Rectal smooth muscle tissue (tissue), 1 donor: Measurements from ENCODE around the gene LRCH1.
A peak's percentile ranks its signal among the peaks of the same experiment; 100 is the strongest.
"Not testable (repeated sequence)": the region's sequence is repeated elsewhere in the genome, so short reads cannot be mapped to it uniquely, and the experiment has no call there.

Experiments
- H3K27ac ChIP-seq: one replicate; pipeline ENCODE4 v1.7.0; 2013; ENCODE audit warnings: low read depth, low read length, inconsistent platforms
- H3K27me3 ChIP-seq: one replicate; pipeline ENCODE4 v1.7.0; 2013; ENCODE audit warnings: low read length; ENCODE audit not compliant: control insufficient read depth, insufficient read depth
- H3K36me3 ChIP-seq: one replicate; pipeline ENCODE4 v1.7.0; 2013; ENCODE audit warnings: low read length; ENCODE audit not compliant: control insufficient read depth, insufficient read depth
- H3K4me1 ChIP-seq: one replicate; pipeline ENCODE4 v1.7.0; 2013; ENCODE audit warnings: low read length; ENCODE audit not compliant: control insufficient read depth, insufficient read depth
- H3K4me3 ChIP-seq: one replicate; pipeline ENCODE4 v1.7.0; 2013; ENCODE audit warnings: low read length
- H3K9ac ChIP-seq: one replicate; pipeline ENCODE4 v1.7.0; 2013; ENCODE audit warnings: low read length

Gene LRCH1, protein sequence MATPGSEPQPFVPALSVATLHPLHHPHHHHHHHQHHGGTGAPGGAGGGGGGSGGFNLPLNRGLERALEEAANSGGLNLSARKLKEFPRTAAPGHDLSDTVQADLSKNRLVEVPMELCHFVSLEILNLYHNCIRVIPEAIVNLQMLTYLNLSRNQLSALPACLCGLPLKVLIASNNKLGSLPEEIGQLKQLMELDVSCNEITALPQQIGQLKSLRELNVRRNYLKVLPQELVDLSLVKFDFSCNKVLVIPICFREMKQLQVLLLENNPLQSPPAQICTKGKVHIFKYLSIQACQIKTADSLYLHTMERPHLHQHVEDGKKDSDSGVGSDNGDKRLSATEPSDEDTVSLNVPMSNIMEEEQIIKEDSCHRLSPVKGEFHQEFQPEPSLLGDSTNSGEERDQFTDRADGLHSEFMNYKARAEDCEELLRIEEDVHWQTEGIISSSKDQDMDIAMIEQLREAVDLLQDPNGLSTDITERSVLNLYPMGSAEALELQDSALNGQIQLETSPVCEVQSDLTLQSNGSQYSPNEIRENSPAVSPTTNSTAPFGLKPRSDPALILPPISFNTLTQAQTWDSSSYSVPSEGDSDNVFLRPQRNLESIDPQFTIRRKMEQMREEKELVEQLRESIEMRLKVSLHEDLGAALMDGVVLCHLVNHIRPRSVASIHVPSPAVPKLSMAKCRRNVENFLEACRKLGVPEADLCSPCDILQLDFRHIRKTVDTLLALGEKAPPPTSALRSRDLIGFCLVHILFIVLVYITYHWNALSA

DNA sequence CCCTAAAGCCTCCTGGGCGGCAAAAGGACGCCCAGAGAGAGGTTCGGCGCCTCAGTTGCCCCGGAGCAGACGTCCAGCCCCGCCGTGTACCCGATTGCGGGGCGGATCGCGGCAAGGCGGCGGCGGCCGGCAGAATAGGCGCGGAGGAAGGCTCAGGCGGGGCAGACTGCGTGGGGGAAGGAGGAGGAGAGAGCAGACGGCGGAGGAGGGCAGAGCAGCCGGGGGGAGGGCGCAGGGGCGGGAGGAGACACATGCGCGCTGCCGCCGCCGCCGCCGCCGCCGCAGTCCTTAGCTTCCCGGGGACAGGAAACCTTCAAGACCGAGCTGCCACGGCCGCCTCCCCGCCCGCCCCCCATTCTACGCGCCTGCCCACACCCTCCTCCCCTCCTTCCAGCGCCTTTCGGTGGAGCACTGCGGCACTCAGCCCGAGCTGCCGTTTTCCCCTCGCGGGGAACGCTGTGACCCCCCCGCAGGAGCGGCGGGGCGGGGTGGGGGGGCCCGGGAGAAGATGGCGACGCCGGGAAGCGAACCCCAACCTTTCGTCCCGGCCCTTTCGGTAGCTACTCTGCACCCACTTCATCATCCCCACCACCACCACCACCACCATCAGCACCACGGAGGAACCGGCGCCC is at the start of gene LRCH1:
LRCH1 (plus strand) TSS at position 282 of the 632 bp plus-strand sequence; CDS start at position 509, 227 bp downstream.
- Histone ChIP-seq H3K27me3 (no peaks in the 10 kb centered on the region), H3K4me1 (peaks cover 6% of the 10 kb centered on the region)

DNA sequence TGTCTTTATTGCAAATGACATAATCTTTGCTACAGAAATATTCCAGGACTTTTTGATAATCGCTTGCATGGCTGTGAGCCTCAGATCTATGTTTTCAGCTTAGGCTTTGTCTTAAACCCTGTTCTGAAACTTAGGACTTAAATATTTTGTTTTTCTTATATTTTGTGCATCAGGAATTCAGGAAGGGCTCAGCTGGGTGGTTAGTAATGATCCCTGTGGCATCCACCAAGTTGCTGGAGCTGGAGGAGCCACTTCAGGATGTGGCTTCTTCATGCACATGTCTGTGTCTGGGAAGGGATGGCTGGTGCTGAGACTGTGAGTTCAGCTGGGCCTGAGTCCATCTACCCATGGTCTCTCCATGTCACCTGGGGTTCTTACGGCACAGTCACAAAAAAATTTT is 48.9 kb upstream of the LRCH1 start:
- no peaks in the 10 kb centered on the region for H3K36me3 ChIP-seq
- no peak overlapping the region for H3K4me3 ChIP-seq
- no peak overlapping the region for H3K9ac ChIP-seq
- H3K27me3 ChIP-seq, result no peaks in the 10 kb centered on the region
- no peak overlapping the region for H3K27ac ChIP-seq
- H3K4me1 ChIP-seq, result no peaks in the 10 kb centered on the region

More for the DNA sequence above, at the start of gene LRCH1:
- Histone ChIP-seq H3K36me3 (no peaks in the 10 kb centered on the region), H3K4me3 (peak within 1 kb of the TSS; percentile 96), H3K27ac (peak within 1 kb of the TSS; percentile 87), H3K9ac (peak within 1 kb of the TSS; percentile 81)

DNA sequence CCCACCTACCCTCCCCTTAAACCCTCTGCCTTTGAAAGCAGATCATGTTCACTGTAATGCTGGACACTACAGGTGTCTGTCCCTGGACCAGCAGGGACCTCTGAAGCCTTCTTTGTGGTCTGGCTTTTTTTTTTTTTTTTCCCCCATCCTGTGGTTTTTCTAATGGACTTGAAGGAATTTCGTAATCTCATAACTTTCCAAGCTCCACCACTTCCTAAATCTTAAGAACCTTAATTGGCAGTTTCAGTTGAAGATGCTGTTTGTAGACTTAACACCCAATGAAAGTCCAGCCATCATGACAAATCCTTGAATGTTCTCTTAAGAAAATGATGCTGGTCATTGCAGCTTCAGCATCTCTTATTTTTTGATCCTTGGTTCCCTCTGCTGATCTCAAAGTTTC is 45.0 kb upstream of the LRCH1 start:
- H3K4me3 ChIP-seq, result no peak overlapping the region
- no peaks in the 10 kb centered on the region for H3K27me3 ChIP-seq
- no peaks in the 10 kb centered on the region for H3K4me1 ChIP-seq
- H3K9ac ChIP-seq, result no peak overlapping the region
- no peak overlapping the region for H3K27ac ChIP-seq
- no peaks in the 10 kb centered on the region for H3K36me3 ChIP-seq

DNA sequence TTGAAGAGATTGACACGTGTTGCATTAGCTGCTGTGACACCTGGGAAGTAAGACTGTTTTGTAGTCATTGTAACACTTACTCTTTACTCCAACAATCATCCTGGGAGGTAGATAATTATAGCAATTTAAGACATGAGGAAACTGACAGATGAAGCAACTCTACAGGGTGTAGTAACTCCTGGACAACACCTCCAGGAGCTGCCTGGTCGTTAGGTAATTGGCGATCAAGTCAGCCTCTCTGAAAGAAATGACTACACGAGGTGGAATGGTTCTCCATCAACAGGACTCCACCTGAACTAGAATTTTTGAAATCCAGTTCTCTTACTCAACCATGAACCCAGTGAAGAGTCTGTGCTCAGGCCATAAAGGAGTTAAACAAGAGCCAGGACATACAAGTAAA is 43.0 kb upstream of the LRCH1 start:
- no peaks in the 10 kb centered on the region for H3K36me3 ChIP-seq
- no peaks in the 10 kb centered on the region for H3K27me3 ChIP-seq
- no peak overlapping the region for H3K4me3 ChIP-seq
- H3K9ac ChIP-seq, result no peak overlapping the region
- H3K27ac ChIP-seq, result no peak overlapping the region
- H3K4me1 ChIP-seq, result no peaks in the 10 kb centered on the region

DNA sequence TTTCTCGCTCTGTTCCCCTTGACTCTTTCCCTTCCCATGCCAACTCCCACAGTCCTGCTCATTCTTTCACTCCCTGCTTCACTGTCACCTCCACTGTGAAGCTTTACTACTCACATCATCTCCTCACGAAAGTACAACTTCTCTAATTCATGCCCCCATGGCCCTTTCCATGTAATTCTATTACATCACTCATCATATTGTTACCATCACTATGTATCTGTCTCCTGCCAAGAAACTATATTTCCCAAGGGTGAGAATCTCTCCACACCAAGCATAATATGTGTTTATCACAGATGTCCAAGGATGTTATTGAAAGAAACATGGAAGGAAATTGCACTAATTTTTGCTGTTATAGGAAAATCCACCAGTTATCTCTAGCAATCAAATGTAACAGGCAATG is 37.2 kb upstream of the LRCH1 start:
- Histone ChIP-seq H3K9ac (no peak overlapping the region), H3K27ac (no peak overlapping the region), H3K27me3 (no peaks in the 10 kb centered on the region), H3K4me1 (no peaks in the 10 kb centered on the region), H3K36me3 (no peaks in the 10 kb centered on the region), H3K4me3 (no peak overlapping the region)

DNA sequence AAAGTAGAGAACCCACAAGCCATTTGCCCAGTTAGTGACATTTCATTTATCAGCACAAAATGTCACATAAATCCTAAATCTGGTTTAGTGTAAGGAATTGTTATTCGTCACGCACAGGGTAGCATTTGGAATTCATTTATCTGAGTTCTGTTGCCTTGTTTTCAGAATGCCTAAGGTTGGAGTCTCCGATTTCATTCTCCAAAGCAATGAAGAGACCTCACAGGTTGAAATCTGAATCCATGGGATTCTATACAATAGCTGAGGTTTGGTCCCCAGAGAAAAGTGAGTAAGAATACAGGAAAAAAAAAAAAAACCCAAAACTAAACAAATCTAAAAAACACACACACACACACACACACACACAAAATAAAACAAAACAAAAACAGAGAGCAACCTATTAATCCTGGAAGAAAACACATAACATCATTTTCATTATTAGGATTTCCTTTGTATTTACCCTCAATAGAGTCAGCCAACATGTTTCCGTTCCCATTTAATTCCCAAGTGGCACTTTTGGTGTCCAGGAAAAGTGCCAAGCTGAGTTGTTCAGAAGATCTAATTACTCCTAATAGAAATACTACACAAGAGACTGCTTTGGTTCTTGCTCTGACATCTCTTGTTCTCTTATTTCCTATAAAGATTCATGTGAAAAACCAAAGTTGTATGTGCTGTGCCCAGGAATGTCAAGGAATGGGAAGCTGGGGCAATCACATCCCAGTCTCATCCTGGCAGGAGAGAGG is 36.2 kb upstream of the LRCH1 start:
- Histone ChIP-seq H3K27ac (no peak overlapping the region), H3K9ac (no peak overlapping the region), H3K4me3 (no peak overlapping the region), H3K4me1 (no peaks in the 10 kb centered on the region), H3K36me3 (no peaks in the 10 kb centered on the region), H3K27me3 (no peaks in the 10 kb centered on the region)

DNA sequence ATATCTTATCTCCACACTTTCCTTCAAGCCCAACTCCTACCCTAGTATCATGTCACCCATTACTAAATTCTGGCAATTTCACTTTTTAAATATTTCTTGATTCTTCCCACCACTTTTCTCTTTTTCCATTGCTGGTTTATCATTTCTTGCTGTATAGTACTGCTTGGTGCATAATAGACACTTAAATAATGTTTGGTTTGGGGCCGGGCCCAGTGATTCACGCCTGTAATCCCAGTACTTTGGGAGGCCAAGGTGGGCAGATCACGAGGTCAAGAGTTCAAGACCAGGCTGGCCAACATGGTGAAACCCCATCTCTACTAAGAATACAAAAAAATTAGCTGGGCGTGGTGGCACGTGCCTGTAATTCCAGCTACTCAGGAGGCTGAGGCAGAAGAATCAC is 35.2 kb upstream of the LRCH1 start:
- not testable (repeated sequence) for H3K27ac ChIP-seq, H3K4me1 ChIP-seq, H3K9ac ChIP-seq, H3K4me3 ChIP-seq, H3K27me3 ChIP-seq, H3K36me3 ChIP-seq

DNA sequence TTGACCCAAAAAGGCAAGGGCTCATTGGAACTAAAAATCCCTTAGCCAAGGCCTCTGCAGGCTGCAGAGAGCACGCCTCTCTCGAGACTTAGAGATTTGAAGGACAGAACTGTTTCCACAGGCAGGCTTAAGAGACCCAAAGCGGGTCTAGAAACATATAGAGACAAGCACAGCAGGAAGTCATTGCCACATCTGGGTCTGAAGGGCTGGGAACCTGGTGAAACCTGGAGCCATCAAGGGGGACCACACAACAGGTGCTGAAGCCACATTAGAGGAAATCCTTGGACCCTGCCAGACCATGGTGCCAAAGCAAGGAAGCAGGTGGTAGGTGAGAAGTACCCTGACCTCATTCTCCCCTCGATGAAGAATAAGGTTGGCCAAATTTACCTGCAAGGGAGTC is 33.8 kb upstream of the LRCH1 start:
- Histone ChIP-seq H3K4me3 (no peak overlapping the region), H3K27me3 (no peaks in the 10 kb centered on the region), H3K36me3 (no peaks in the 10 kb centered on the region), H3K4me1 (no peaks in the 10 kb centered on the region), H3K9ac (no peak overlapping the region), H3K27ac (no peak overlapping the region)

DNA sequence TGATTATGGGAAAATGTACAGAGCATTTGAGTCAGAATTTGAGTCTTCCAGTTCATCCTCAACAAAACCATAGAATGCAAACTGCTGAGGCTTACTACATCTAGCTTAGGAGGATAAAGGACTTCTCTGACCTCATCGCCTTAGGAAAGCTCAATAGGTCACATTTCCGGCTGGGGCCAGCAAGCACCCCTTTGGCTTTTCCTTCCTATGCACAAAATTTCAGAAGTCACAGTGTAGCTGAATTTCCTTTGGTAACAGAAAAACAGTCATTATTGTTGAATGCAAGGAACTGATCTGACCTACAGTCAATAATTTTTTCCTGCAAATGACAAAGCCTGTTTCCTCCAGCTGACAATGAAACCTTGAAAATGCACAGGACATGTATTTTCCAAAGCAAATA is 32.8 kb upstream of the LRCH1 start:
- Histone ChIP-seq H3K36me3 (no peaks in the 10 kb centered on the region), H3K4me3 (no peak overlapping the region), H3K27ac (no peak overlapping the region), H3K27me3 (no peaks in the 10 kb centered on the region), H3K9ac (no peak overlapping the region), H3K4me1 (no peaks in the 10 kb centered on the region)

DNA sequence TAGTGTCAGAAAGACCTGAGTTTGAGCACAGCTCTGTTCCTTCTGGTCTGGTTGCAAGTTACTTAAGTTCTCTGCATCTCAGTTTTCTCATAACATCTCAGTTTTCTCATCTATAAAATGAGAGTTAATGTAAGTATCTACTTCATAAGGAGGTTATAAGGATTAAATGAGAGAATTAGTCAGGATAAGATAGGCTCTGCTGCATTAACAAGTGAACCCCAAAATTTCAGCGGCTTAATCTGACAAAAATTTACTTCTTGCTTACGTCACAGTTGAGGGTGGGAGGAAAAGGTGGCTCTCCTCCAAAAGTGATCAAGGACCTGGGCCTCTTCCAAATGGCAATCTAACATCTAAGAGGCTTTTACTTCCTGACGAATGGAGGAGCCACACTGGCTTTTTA is 31.5 kb upstream of the LRCH1 start:
- Histone ChIP-seq H3K27ac (no peak overlapping the region), H3K27me3 (no peaks in the 10 kb centered on the region), H3K4me3 (no peak overlapping the region), H3K9ac (no peak overlapping the region), H3K36me3 (no peaks in the 10 kb centered on the region), H3K4me1 (no peaks in the 10 kb centered on the region)

DNA sequence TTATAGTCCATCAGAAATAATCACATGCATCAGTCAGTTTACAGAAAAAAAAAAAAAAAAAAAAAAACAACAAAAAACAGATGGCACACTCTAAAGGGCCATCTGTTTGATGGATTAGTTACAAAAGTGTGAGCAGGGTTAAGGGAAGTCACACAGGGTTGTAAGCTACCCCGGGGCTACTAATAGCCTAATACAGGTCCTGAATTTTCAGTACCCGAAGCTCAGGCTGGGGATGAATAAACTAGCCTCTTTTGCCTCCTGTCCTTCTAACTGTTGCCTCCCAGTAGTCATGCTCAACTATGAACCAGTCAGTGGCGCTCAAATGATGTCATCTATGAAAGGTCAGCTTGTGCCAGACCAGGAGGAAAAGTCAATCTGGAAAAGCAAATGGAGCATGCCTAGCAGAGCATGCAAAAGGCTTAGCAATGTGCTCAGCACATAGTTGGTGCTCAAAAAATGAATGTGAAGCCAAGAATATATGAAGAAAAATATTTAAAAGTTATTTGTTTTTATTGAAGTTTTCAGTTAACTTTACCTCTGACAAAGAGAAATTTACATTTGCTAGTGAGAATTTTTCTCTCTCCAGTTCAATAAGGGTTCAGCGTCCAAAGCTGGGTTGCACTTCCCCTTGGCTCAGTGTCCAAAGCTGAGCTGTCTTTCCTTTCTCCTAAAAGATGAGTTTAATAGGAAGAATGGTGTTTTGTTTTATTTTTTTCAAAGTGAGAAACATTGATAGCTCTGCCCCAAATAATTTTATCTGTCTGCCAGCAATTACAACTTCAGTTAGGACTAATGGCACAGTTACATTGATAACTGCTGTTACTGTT is 30.8 kb upstream of the LRCH1 start:
- H3K27me3 ChIP-seq, result no peaks in the 10 kb centered on the region
- H3K27ac ChIP-seq, result no peak overlapping the region
- no peaks in the 10 kb centered on the region for H3K4me1 ChIP-seq

More for the DNA sequence above, 30.8 kb upstream of the LRCH1 start:
- Histone ChIP-seq H3K4me3 (no peak overlapping the region), H3K36me3 (no peaks in the 10 kb centered on the region), H3K9ac (no peak overlapping the region)
